GM23338 (cell line): ENCODE results near the gene DLGAP4.

Experiments used
- CREB1 ChIP-seq: fragments of 250-450 bp; sonication (Bioruptor Pico); IDR thresholded peaks from 2 replicates; pipeline ENCODE4 v1.5.0; 2020; ENCODE audit warnings: low read depth, mild to moderate bottlenecking, moderate library complexity
- CTCF ChIP-seq, 2 experiments: fragments of 200-600 bp in 1 of 2; sonication (generic) in 1 of 2; conservative IDR thresholded peaks; 2 replicates each; pipeline versions ENCODE4 v1.5.1 to v1.6.1; 2016 to 2017; ENCODE audit warnings: antibody characterized with exemption in 2 of 2, low read depth in 2 of 2, mild to moderate bottlenecking in 2 of 2, moderate library complexity in 1 of 2
- EZH2 ChIP-seq: fragments of 200-600 bp; sonication (generic); IDR thresholded peaks from one replicate; pipeline ENCODE4 v1.8.0; 2017; ENCODE audit warnings: antibody characterized with exemption, mild to moderate bottlenecking, low read depth; ENCODE audit not compliant: unreplicated experiment
- EZH2phosphoT487 ChIP-seq: fragments of 200-600 bp; sonication (generic); IDR thresholded peaks from one replicate; pipeline ENCODE4 v1.8.1; 2018; ENCODE audit warnings: antibody characterized with exemption; ENCODE audit not compliant: unreplicated experiment
- POLR2AphosphoS5 ChIP-seq: IDR thresholded peaks from 2 replicates; pipeline ENCODE4 v1.6.1; 2016; ENCODE audit warnings: antibody characterized with exemption, low read depth
- REST ChIP-seq: IDR thresholded peaks from one replicate; pipeline ENCODE4 v1.6.1; 2018; ENCODE audit warnings: antibody characterized with exemption; ENCODE audit not compliant: unreplicated experiment

- TF ChIP-seq CTCF (conservative IDR thresholded peaks at IDR 0.05; ENCODE audit: low read depth in 2 of 2) (no peak), EZH2 (no peak), POLR2AphosphoS5 (no peak), CREB1 (CRISPR knock-in tag) (no peak), REST (no peak), EZH2phosphoT487 (no peak)
These were observed 118.2 kb downstream of the DLGAP4 start for GRCh38 chr20:36424314-36424713.
